ENCODE results near the gene NYAP2.

The NYAP2 gene

GRCh38 chr2:225600865-225601264, 201.4 kb downstream of the NYAP2 start:
- H4K20me1 ChIP-seq (ENCODE audit: insufficient read depth) = no peaks in the 10 kb centered on the region
- no peak overlapping the region for H3K4me3 ChIP-seq (IDR thresholded peaks at IDR 0.05; ENCODE audit: insufficient read depth, low read depth, low read length)
- H3K27ac ChIP-seq = no peak overlapping the region; the same call in 1 of the 2 replicates
- no peaks in the 10 kb centered on the region for H3K79me2 ChIP-seq (ENCODE audit: insufficient read depth, low read depth)
- H3K27me3 ChIP-seq (ENCODE audit: insufficient read depth, low read depth) = no peaks in the 10 kb centered on the region
- H3K9ac ChIP-seq = no peak overlapping the region
- no peaks in the 10 kb centered on the region for H3K36me3 ChIP-seq (ENCODE audit: insufficient read depth)
- H2AFZ ChIP-seq (ENCODE audit: low read depth) = no peak overlapping the region; the same call in 1 of the 2 replicates
- H3K4me2 ChIP-seq = peak overlapping the region; percentile 63
- peaks cover 24% of the 10 kb centered on the region for H3K4me1 ChIP-seq (ENCODE audit: low read depth, poor library complexity, severe bottlenecking)
- TF ChIP-seq CTCF (conservative IDR thresholded peaks at IDR 0.05; ENCODE audit: low read depth, low read length) = no peak

- Histone ChIP-seq H2AFZ (ENCODE audit: low read depth) (no peak overlapping the region), H3K4me2 (no peak overlapping the region), H3K27me3 (ENCODE audit: insufficient read depth, low read depth) (no peaks in the 10 kb centered on the region), H4K20me1 (ENCODE audit: insufficient read depth) (no peaks in the 10 kb centered on the region), H3K4me1 (ENCODE audit: low read depth, poor library complexity, severe bottlenecking) (peaks cover 24% of the 10 kb centered on the region), H3K79me2 (ENCODE audit: insufficient read depth, low read depth) (no peaks in the 10 kb centered on the region), H3K4me3 (IDR thresholded peaks at IDR 0.05; ENCODE audit: insufficient read depth, low read depth, low read length) (no peak overlapping the region), H3K36me3 (ENCODE audit: insufficient read depth) (no peaks in the 10 kb centered on the region), H3K27ac (no peak overlapping the region), H3K9ac (no peak overlapping the region)
- no peak for TF ChIP-seq CTCF (conservative IDR thresholded peaks at IDR 0.05; ENCODE audit: low read depth, low read length)
Measured at GRCh38 chr2:225602205-225602604, 202.7 kb downstream of the NYAP2 start.

DNA sequence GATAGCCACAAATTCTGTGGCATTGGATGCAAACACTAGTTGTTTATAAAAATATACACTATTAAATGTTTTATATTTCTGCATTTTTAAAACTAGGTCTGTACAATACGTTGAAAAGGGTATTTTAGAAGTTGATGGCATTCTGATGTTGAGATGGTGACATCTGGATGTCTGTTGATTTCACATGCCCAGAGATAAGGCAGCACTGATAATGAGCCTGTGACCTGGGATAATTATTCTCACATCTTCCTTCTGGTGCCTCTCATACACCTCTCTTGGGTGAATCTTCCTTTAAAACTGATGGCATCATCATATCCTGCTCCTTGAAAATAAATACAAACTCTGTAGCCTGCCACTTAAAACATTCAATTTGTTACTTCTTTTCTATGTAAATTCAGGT, 208.6 kb downstream of the NYAP2 start:
- H3K27me3 ChIP-seq (ENCODE audit: insufficient read depth, low read depth) = no peaks in the 10 kb centered on the region
- H3K36me3 ChIP-seq (ENCODE audit: insufficient read depth) = no peaks in the 10 kb centered on the region
- no peak overlapping the region for H3K27ac ChIP-seq
- no peak overlapping the region for H3K4me3 ChIP-seq (IDR thresholded peaks at IDR 0.05; ENCODE audit: insufficient read depth, low read depth, low read length)
- H2AFZ ChIP-seq (ENCODE audit: low read depth) = no peak overlapping the region
- H3K4me1 ChIP-seq (ENCODE audit: low read depth, poor library complexity, severe bottlenecking) = no peaks in the 10 kb centered on the region
- no peak overlapping the region for H3K4me2 ChIP-seq
- no peak overlapping the region for H3K9ac ChIP-seq
- no peak for TF ChIP-seq CTCF (conservative IDR thresholded peaks at IDR 0.05; ENCODE audit: low read depth, low read length)
- H4K20me1 ChIP-seq (ENCODE audit: insufficient read depth) = no peaks in the 10 kb centered on the region
- no peaks in the 10 kb centered on the region for H3K79me2 ChIP-seq (ENCODE audit: insufficient read depth, low read depth)

- H3K79me2 ChIP-seq (ENCODE audit: insufficient read depth, low read depth) = no peaks in the 10 kb centered on the region
- no peak overlapping the region for H3K4me3 ChIP-seq (IDR thresholded peaks at IDR 0.05; ENCODE audit: insufficient read depth, low read depth, low read length)
- H3K9ac ChIP-seq = no peak overlapping the region
- H3K4me1 ChIP-seq (ENCODE audit: low read depth, poor library complexity, severe bottlenecking) = no peaks in the 10 kb centered on the region
- H2AFZ ChIP-seq (ENCODE audit: low read depth) = no peak overlapping the region
- no peaks in the 10 kb centered on the region for H3K36me3 ChIP-seq (ENCODE audit: insufficient read depth)
- no peak overlapping the region for H3K27ac ChIP-seq
- no peak overlapping the region for H3K4me2 ChIP-seq
- H4K20me1 ChIP-seq (ENCODE audit: insufficient read depth) = no peaks in the 10 kb centered on the region
- no peak for TF ChIP-seq CTCF (conservative IDR thresholded peaks at IDR 0.05; ENCODE audit: low read depth, low read length)
- no peaks in the 10 kb centered on the region for H3K27me3 ChIP-seq (ENCODE audit: insufficient read depth, low read depth)
Measured at GRCh38 chr2:225612636-225613035, 213.1 kb downstream of the NYAP2 start.

All from KMS-11 (cell line).